ENCODE measurements around the gene BCAR3.

GRCh38 chr1:93612510-93612909 lies 69.1 kb downstream of the BCAR3 start:
- TF ChIP-seq CTCF (conservative IDR thresholded peaks at IDR 0.05 in 1 of 2, IDR thresholded peaks at IDR 0.05 in 1 of 2; ENCODE audit: extremely low read depth in 1 of 2, insufficient read depth in 1 of 2, low read depth in 1 of 2, low read length in 2 of 2) (no peak), EZH2 (IDR thresholded peaks at IDR 0.05; ENCODE audit: borderline replicate concordance, low read length) (no peak)

All from mammary epithelial cell (primary cell).